Fibroblast of skin of scalp (primary cell): Measurements from ENCODE around the gene KCTD5.

Experiments used
- DNase-seq: peaks from one replicate; pipeline ENCODE4 v3.0.0-alpha.2; 2013

The KCTD5 gene

GRCh38 chr16:2752035-2752849 lies 69.9 kb downstream of the KCTD5 start, which contains the start of gene SRRM2:
Gene SRRM2, plus strand, starts transcription at chr16:2752638. Its CDS starts 3,727 bp downstream, at chr16:2756365.
- DNase-seq: peak; percentile 97

GRCh38 chr16:2752850-2753732 lies 70.8 kb downstream of the KCTD5 start:
- peak; percentile 84 for DNase-seq

- no peak for DNase-seq
These were observed 71.4 kb downstream of the KCTD5 start for GRCh38 chr16:2753733-2754020.

- DNase-seq: no peak
These were observed 72.8 kb downstream of the KCTD5 start for GRCh38 chr16:2755158-2755557.

GRCh38 chr16:2756288-2757015 lies 74.1 kb downstream of the KCTD5 start:
- no peak for DNase-seq

GRCh38 chr16:2757344-2757743 lies 75.0 kb downstream of the KCTD5 start:
- DNase-seq: no peak
